Endothelial cell (in vitro differentiated cells): ENCODE results near the gene AAK1. TPM values are rescaled to one million over a fixed set of nuclear protein-coding genes. Genes with fewer than 3 reads are reported as not detected.

ENCODE experiments used
- DNase-seq: peaks from one replicate; pipeline ENCODE4 v3.0.0; 2021; ENCODE audit warnings: low spot score
- H3K27ac Mint-ChIP-seq: one replicate; pipeline ENCODE4 v1.8.0; 2021; ENCODE audit warnings: mixed read lengths, inconsistent platforms; ENCODE audit not compliant: unreplicated experiment
- H3K27me3 Mint-ChIP-seq: one replicate; pipeline ENCODE4 v1.8.0; 2021; ENCODE audit warnings: mild to moderate bottlenecking, moderate library complexity, mixed read lengths, inconsistent platforms; ENCODE audit not compliant: unreplicated experiment
- H3K36me3 Mint-ChIP-seq: one replicate; pipeline ENCODE4 v1.8.0; 2021; ENCODE audit warnings: mild to moderate bottlenecking, low read depth, mixed read lengths, inconsistent platforms; ENCODE audit not compliant: unreplicated experiment
- H3K4me1 Mint-ChIP-seq: one replicate; pipeline ENCODE4 v1.8.0; 2021; ENCODE audit warnings: mild to moderate bottlenecking, mixed read lengths, inconsistent platforms; ENCODE audit not compliant: unreplicated experiment
- H3K4me3 Mint-ChIP-seq: one replicate; pipeline ENCODE4 v1.8.0; 2021; ENCODE audit warnings: mild to moderate bottlenecking, mixed read lengths, inconsistent platforms; ENCODE audit not compliant: unreplicated experiment
- H3K9me3 Mint-ChIP-seq: one replicate; pipeline ENCODE4 v1.8.0; 2021; ENCODE audit warnings: mixed read lengths, inconsistent platforms; ENCODE audit not compliant: unreplicated experiment
- CTCF ChIP-seq: fragments of 200-600 bp; sonication (generic); IDR thresholded peaks from one replicate; pipeline ENCODE4 v1.5.0; 2021; ENCODE audit warnings: antibody characterized with exemption; ENCODE audit not compliant: unreplicated experiment
- total RNA-seq: library from RNA; stranded (reverse); fragmentation: NEBNext Ultra II Directional; extraction: Animal tissue kit (Norgen Biotek cat#: 25700); gene quantifications from one replicate; pipeline ENCODE4 v1.2.1, GENCODE V29; 2021; ENCODE audit not compliant: unreplicated experiment

Gene AAK1
- total RNA-seq, 1 donor from 2014 or later = 144 TPM

- no peak overlapping the region for H3K4me3 Mint-ChIP-seq
- no peak for DNase-seq
- H3K4me1 Mint-ChIP-seq = peaks cover 23% of the 10 kb centered on the region
- peaks cover 23% of the 10 kb centered on the region for H3K36me3 Mint-ChIP-seq
- H3K27me3 Mint-ChIP-seq = peaks cover 8% of the 10 kb centered on the region
- no peak overlapping the region for H3K27ac Mint-ChIP-seq
- no peak for TF ChIP-seq CTCF
- H3K9me3 Mint-ChIP-seq = no peaks in the 10 kb centered on the region
Measured at GRCh38 chr2:69495861-69496260, 147.7 kb downstream of the AAK1 start.

DNA sequence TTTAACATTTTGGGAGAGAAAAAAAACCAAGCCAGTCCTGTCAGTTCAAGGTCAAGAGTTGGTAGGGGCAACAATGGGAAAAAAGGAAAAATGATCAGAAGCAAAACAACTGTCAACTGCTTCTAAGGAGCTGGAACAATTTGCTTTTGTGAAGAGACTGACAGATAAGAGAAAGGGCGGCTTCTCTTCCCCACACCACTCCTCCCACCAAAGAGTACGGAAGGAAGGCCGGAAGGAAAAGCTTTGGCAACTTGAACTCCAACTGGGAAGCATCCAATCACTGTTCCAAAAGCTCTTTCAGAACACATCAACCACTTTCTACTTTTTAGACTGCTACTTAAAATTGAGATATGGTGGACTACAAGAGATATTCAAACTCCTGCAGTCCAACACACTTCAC, 148.5 kb downstream of the AAK1 start:
- Mint-ChIP-seq H3K27ac (no peak overlapping the region), H3K36me3 (peaks cover 25% of the 10 kb centered on the region), H3K9me3 (no peaks in the 10 kb centered on the region), H3K4me1 (peaks cover 23% of the 10 kb centered on the region), H3K27me3 (peaks cover 8% of the 10 kb centered on the region), H3K4me3 (no peak overlapping the region)
- no peak for TF ChIP-seq CTCF
- DNase-seq = no peak

DNA sequence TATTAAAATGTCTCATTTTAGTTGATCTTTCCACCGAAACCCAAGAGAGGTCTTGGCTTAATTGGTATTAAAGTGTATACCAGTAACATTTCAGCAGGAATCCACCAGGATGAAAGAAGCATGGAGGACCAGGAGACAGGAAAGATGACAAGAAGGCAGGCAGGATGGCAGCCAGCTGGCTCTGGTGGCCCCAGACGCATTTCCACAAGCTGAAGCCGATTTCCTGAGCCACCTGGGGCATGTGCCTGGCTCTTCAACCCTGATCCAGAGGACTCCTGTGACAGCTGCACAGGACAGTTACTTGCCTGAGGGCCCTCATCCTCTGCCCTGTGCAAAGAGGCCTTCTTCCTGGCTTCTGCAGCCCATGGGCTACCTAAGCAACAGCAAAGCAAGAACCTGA, 149.4 kb downstream of the AAK1 start:
- H3K36me3 Mint-ChIP-seq = peaks cover 24% of the 10 kb centered on the region
- H3K27ac Mint-ChIP-seq = no peak overlapping the region
- DNase-seq = no peak
- TF ChIP-seq CTCF = no peak
- peaks cover 23% of the 10 kb centered on the region for H3K4me1 Mint-ChIP-seq
- peaks cover 8% of the 10 kb centered on the region for H3K27me3 Mint-ChIP-seq
- no peaks in the 10 kb centered on the region for H3K9me3 Mint-ChIP-seq
- H3K4me3 Mint-ChIP-seq = no peak overlapping the region

GRCh38 chr2:69493268-69493667, 150.3 kb downstream of the AAK1 start:
- Mint-ChIP-seq H3K27me3 (peaks cover 9% of the 10 kb centered on the region), H3K36me3 (peaks cover 26% of the 10 kb centered on the region), H3K4me1 (peaks cover 23% of the 10 kb centered on the region), H3K27ac (peak overlapping the region; percentile 54), H3K9me3 (no peaks in the 10 kb centered on the region), H3K4me3 (peak overlapping the region; percentile 26)
- TF ChIP-seq CTCF = no peak
- no peak for DNase-seq

GRCh38 chr2:69491864-69492263, 151.7 kb downstream of the AAK1 start:
- Mint-ChIP-seq H3K27me3 (peaks cover 9% of the 10 kb centered on the region), H3K4me3 (no peak overlapping the region), H3K27ac (no peak overlapping the region), H3K9me3 (no peaks in the 10 kb centered on the region), H3K36me3 (peaks cover 33% of the 10 kb centered on the region), H3K4me1 (peaks cover 23% of the 10 kb centered on the region)
- DNase-seq = no peak
- TF ChIP-seq CTCF = no peak
